ENCODE data around the gene CCDC102A.

Gene CCDC102A

GRCh38 chr16:57537581-57538234, 1.3 kb upstream of the CCDC102A start:
- DNase-seq (ENCODE audit: low read depth in 4 of 4, low spot score in 1 of 4), result no peak

- DNase-seq (ENCODE audit: low read depth in 4 of 4, low spot score in 1 of 4), result no peak
These were observed 779 bp upstream of the CCDC102A start for GRCh38 chr16:57537194-57537505.

- peak; percentile 85 to 92 (median 88) for DNase-seq (ENCODE audit: low read depth in 4 of 4, low spot score in 1 of 4)
These were observed 578 bp downstream of the CCDC102A start for GRCh38 chr16:57535680-57536305.

- DNase-seq (ENCODE audit: low read depth in 4 of 4, low spot score in 1 of 4), result no peak
These were observed 1.3 kb downstream of the CCDC102A start for GRCh38 chr16:57534881-57535658.

- no peak for DNase-seq (ENCODE audit: low read depth in 4 of 4, low spot score in 1 of 4)
These were observed 2.0 kb downstream of the CCDC102A start for GRCh38 chr16:57534337-57534880.

- no peak for DNase-seq (ENCODE audit: low read depth in 4 of 4, low spot score in 1 of 4)
These were observed 2.7 kb downstream of the CCDC102A start for GRCh38 chr16:57533431-57534336.

GRCh38 chr16:57532266-57532625, 4.1 kb downstream of the CCDC102A start:
- no peak for DNase-seq (ENCODE audit: low read depth in 4 of 4, low spot score in 1 of 4)

- no peak for DNase-seq (ENCODE audit: low read depth in 4 of 4, low spot score in 1 of 4)
These were observed 4.6 kb downstream of the CCDC102A start for GRCh38 chr16:57531635-57532265.

GRCh38 chr16:57531253-57531575, 5.2 kb downstream of the CCDC102A start:
- no peak for DNase-seq (ENCODE audit: low read depth in 4 of 4, low spot score in 1 of 4)

GRCh38 chr16:57530522-57531252, 5.7 kb downstream of the CCDC102A start:
- no peak for DNase-seq (ENCODE audit: low read depth in 4 of 4, low spot score in 1 of 4)

GRCh38 chr16:57530104-57530521, 6.3 kb downstream of the CCDC102A start:
- DNase-seq (ENCODE audit: low read depth in 4 of 4, low spot score in 1 of 4), result peak in 3 of 4 experiments; percentile 43 to 63 (median 43)

GRCh38 chr16:57529391-57530103, 6.8 kb downstream of the CCDC102A start:
- DNase-seq (ENCODE audit: low read depth in 4 of 4, low spot score in 1 of 4), result no peak

- no peak for DNase-seq (ENCODE audit: low read depth in 4 of 4, low spot score in 1 of 4)
These were observed 7.6 kb downstream of the CCDC102A start for GRCh38 chr16:57528499-57529390.

- no peak for DNase-seq (ENCODE audit: low read depth in 4 of 4, low spot score in 1 of 4)
These were observed 8.6 kb downstream of the CCDC102A start for GRCh38 chr16:57527610-57528360.

GRCh38 chr16:57527027-57527426, 9.3 kb downstream of the CCDC102A start:
- no peak for DNase-seq (ENCODE audit: low read depth in 4 of 4, low spot score in 1 of 4)

- DNase-seq (ENCODE audit: low read depth in 4 of 4, low spot score in 1 of 4), result no peak
These were observed 9.9 kb downstream of the CCDC102A start for GRCh38 chr16:57526498-57526897.

GRCh38 chr16:57525761-57526160, 10.6 kb downstream of the CCDC102A start:
- no peak for DNase-seq (ENCODE audit: low read depth in 4 of 4, low spot score in 1 of 4)

GRCh38 chr16:57522960-57523359, 13.4 kb downstream of the CCDC102A start:
- DNase-seq (ENCODE audit: low read depth in 4 of 4, low spot score in 1 of 4), result no peak
